Glomerular endothelial cell (primary cell): Measurements from ENCODE around the gene SH3BP5. TPM values are rescaled to one million over a fixed set of nuclear protein-coding genes. Genes with fewer than 3 reads are reported as not detected.
"Not testable (repeated sequence)": the region's sequence is repeated elsewhere in the genome, so short reads cannot be mapped to it uniquely, and the experiment has no call there.

ENCODE experiments used
- DNase-seq: peaks from one replicate; pipeline ENCODE4 v3.0.0-alpha.2; 2011; ENCODE audit warnings: low read depth, low spot score; ENCODE audit errors: extremely low read depth
- total RNA-seq: library from RNA; depleted of rRNA; stranded (reverse); fragments of >200 nt; gene quantifications from 2 replicates; pipeline ENCODE4 v1.2.3, GENCODE V29; 2015

The SH3BP5 gene
- 204 and 219 TPM in 2 replicates for total RNA-seq

- no peak for DNase-seq
Measured at GRCh38 chr3:15332405-15333098, at the start of gene SH3BP5. Gene SH3BP5, minus strand, starts transcription at chr3:15332586. Its CDS starts 178 bp downstream, at chr3:15332408.

DNA sequence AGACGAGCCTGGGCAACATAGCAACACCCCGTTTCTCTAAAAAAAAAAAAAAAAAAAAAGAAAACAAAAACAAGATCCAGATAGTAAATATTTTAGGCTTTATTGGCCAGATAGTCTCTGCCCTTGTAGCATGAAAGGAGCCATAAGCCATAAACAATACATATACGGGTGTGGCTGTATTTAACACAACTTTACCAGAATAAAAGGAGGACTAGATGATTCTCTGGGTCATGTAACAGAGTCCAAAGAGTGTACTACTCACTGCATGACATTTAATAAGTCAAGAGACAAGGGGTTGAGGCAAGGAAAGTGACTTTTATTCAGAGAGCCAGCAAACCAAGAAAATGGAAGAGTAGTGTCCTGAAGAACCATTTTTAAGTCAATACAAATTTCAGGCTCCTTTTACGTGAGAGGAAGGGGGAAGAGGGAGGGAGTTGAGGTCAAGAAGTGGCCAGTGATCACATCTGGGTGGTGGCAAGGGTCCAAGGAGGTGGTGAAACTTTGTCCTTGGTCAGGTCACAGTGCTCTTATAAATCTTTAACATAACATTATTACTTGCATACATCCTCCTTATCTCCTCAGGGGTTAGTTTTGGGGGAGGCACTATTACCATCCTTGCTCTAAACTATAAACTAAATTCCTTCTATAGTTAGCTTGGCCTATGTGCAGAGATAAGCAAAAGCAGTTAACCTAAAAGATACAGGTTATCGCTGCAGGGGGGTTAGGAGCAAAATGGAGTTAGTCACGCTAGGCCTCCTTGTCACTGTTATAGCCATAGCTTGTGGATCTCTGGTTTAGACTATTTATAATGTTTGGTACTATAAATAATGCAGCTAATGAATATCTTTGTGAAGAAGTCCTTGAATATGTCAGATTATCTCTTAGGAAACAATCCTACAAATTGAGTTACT, 48.8 kb upstream of the SH3BP5 start:
- no peak for DNase-seq

DNA sequence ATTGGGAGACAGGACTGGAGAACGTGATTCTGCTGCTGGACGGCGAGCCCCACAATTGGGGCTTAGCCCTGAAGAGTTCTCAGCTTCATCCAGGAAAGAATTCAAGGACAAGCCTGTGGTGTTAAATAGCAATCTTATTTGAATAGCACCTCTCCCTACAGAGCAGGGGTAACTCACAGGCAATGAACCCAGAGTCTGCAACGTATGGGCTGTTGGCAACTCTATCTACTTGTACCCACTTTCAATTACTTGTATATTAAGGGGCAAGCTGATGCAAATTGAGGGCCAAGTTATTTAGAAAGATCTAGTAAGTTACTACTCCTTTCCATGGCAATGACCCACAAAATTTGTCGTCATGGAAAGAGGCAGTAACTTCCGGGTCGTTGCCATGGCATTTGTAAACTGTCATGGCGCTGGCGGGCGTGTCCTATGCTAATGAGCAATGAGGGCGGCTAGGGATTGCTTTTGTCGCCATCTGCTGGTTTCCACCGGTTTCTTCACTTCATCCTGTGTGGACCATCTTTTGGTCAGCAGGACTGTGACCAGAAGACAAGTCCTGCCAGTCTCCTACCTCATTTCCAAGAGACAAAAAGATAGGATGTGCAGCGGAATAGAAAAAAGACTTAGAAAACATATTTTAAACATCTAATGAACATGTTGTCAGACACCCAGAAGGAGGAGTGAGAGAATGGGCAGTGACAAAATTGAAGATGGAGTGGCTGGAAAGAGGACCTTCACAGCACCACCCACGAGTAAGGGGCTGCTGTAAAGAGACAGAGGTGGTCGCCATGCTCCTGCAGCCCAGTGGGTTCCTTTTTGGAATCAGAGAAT, 45.8 kb upstream of the SH3BP5 start:
- DNase-seq: peak; percentile 90

DNA sequence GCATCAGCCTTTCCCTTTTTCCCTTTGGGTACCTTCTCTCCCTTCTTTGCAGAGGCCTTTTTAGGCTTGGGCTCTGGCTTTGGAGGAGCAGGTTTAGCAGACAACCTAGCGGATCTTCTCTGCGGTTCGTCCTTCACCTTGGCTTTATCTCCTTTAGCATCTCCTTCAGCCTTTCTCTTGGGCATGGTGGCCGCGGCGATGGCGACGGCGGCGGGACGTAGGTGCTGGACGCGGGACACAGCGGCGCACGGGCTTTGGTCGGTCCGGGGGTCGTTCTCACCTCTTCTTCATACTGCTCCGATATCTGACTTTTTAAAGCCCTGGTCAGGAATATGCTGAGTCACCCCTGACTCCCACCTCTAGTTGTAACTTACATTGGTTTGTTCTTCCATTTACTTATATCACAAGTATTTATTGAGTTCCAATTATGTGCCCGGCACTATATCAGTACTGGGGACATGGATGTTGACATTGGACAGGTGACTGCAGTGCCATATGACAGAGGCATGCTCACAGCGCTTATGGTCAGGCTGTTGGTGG, 43.1 kb upstream of the SH3BP5 start:
- DNase-seq: no peak

DNA sequence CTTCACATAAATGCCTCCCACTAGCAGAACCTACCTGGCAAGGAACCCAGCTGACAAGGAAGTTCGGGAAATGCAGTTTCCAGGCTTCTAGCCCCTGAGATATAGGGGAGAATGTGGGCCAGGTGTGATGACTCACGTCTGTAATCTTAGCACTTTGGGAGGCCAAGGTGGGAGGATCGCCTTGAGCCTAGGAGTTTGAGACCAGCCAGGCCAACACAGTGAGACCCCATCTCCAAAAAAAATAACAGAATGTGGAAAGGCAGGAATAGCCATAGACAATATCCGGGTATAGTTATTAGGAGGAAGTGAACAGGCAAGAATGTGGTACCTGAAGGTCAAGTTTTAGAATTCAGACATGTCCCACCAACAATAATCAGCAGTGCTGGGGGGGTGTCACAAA, 40.5 kb upstream of the SH3BP5 start:
- no peak for DNase-seq

GRCh38 chr3:15368561-15369135, 36.3 kb upstream of the SH3BP5 start:
- no peak for DNase-seq

DNA sequence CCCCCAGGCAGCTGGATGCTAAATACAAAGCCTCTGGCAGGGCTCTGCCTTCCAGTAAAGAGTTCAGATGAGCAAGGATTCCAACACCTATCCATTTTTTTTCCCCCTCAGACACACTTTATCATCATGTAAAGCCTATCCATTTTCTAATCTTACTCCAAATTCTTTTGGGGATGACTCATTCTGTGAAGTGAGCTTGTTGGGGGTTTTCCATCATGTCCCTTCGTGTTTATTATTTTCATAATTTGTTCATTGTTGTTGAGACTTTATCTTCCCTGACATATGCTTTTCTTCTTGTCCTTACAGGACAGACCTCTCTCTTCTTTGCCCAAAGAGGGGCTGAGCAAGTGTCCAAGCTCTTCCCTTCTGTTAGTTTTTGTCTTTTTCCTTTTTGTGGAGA, 34.7 kb upstream of the SH3BP5 start:
- DNase-seq: no peak

GRCh38 chr3:15364078-15364477, 31.7 kb upstream of the SH3BP5 start:
- not testable (repeated sequence) for DNase-seq

GRCh38 chr3:15361494-15362214, 29.3 kb upstream of the SH3BP5 start:
- no peak for DNase-seq

GRCh38 chr3:15360788-15361493, 28.6 kb upstream of the SH3BP5 start:
- no peak for DNase-seq

DNA sequence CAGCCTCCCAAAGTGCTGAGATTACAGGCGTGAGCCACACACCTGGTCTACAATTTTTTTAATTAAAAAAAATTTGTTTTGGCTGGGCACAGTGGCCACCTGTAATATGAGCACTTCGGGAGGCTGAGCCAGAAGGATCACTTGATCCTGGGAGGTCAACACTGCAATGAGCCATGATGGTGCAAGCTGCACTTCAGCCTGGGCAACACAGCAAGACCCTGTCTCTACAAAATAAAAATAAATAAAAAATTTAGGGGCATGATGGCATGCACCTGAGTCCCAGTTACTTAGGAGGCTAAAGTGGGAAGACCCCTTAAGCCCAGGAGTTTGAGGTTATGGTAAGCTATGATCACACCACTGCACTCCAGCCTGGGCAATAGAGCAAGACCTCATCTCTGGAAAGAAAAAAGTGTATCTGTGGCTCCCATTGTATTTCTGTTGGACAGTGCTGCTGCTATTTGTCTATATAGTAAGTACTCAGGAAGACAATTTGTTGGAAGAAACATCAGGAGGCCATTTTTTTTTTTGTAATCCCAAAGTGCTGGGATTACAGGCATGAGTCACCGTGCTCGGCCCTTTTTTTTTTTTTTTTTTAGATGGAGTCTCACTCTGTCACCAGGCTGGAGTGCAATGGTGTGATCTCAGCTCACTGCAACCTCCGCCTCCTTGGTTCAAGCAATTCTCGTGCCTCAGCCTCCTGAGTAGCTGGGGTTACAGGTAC, 27.5 kb upstream of the SH3BP5 start:
- no peak for DNase-seq

GRCh38 chr3:15356651-15357061, 24.3 kb upstream of the SH3BP5 start:
- DNase-seq: not testable (repeated sequence)

- DNase-seq: no peak
Measured at GRCh38 chr3:15356176-15356575, 23.8 kb upstream of the SH3BP5 start.

- DNase-seq: no peak
Measured at GRCh38 chr3:15355086-15355485, 22.7 kb upstream of the SH3BP5 start.

GRCh38 chr3:15354485-15354884, 22.1 kb upstream of the SH3BP5 start:
- DNase-seq: no peak

DNA sequence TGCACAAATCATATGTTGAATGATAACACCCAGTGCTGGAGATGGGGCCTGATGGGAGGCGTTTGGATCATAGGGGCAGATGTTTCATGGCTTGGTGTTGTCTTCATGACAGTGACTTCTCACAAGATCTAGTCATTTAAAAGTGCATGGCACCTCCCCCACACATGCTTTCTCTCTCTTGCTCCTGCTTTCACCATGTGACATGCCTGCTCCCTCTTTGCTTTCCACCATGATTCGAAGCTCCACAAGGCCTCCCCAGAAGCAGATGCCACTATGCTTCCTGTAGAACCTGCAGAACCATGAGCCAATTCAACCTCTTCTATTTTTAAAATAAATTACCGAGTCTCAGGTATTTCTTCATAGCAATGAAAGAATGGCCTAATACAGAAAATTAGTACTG, 17.8 kb upstream of the SH3BP5 start:
- DNase-seq: no peak

DNA sequence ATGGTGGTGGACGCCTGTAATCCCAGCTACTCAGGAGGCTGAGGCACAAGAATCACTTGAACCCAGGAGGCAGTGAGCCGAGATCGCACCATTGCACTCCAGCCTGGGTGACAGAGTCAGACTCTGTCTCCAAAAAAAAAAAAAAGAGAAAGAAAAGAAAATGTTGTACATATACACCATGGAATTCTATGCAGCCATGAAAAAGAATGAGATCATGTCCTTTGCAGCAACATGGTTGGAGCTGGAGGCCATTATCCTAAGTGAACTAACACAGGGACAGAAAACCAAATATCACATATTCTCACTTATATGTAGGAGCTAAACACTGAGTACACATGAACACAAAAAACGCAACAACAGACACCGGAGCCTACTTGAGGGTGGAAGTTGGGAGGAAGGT, 17.1 kb upstream of the SH3BP5 start:
- not testable (repeated sequence) for DNase-seq

- no peak for DNase-seq
Measured at GRCh38 chr3:15348246-15348645, 15.9 kb upstream of the SH3BP5 start.

DNA sequence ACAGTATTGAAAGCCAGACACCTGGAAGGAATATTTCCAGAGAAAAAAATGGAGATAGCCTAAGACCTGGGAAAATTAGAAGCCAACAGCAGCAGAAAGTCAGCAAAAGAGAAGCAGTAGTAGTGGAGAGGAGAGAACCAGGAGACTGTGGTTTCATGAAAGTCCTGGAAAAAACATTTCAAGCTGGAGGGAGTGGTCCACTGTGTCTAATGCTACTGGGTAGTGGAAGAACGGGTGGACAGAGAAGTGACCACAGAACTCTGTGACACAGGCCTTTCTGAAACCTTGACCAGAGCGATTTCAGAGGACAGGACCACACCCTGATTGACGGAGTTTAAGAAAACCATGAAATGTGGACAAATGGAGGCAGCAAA, 15.3 kb upstream of the SH3BP5 start:
- no peak for DNase-seq
